ENCODE measurements around the gene PTCD1. TPM values are rescaled to one million over a fixed set of nuclear protein-coding genes. Genes with fewer than 3 reads are reported as not detected.
"Not testable (repeated sequence)": the region's sequence is repeated elsewhere in the genome, so short reads cannot be mapped to it uniquely, and the experiment has no call there.

Gene PTCD1
- total RNA-seq, 2 donors from 2014 or later: 5.2 to 6.0 TPM

- intact Hi-C loops (cut with DNase I, micrococcal nuclease): no loop called here
- ATAC-seq: no peak
- DNase-seq: no peak
Observed at GRCh38 chr7:99395616-99396327, 42.8 kb downstream of the PTCD1 start.

GRCh38 chr7:99394188-99394502 lies 44.5 kb downstream of the PTCD1 start:
- ATAC-seq (no peak), DNase-seq (no peak)
- intact Hi-C loops (cut with DNase I, micrococcal nuclease): no loop called here

- DNase-seq (no peak), ATAC-seq (peak; percentile 50)
- intact Hi-C loops (cut with DNase I, micrococcal nuclease): no loop called here
Observed at GRCh38 chr7:99393355-99394187, 45.0 kb downstream of the PTCD1 start.

GRCh38 chr7:99392659-99393354 lies 45.8 kb downstream of the PTCD1 start:
- intact Hi-C loops (cut with DNase I, micrococcal nuclease): no loop called here
- DNase-seq (peak; percentile 90 to 93), ATAC-seq (peak; percentile 89)

GRCh38 chr7:99392046-99392445 lies 46.6 kb downstream of the PTCD1 start:
- intact Hi-C loops (cut with DNase I, micrococcal nuclease): no loop called here
- DNase-seq: peak; percentile 40 to 64
- ATAC-seq: peak; percentile 53

GRCh38 chr7:99390941-99391602 lies 47.5 kb downstream of the PTCD1 start:
- no peak for ATAC-seq
- intact Hi-C loops (cut with DNase I, micrococcal nuclease): no loop called here
- no peak for DNase-seq

GRCh38 chr7:99389772-99390171 lies 48.8 kb downstream of the PTCD1 start:
- DNase-seq (no peak), ATAC-seq (no peak)
- intact Hi-C loops (cut with DNase I, micrococcal nuclease): no loop called here

- intact Hi-C loops (cut with DNase I, micrococcal nuclease): no loop called here
- DNase-seq: no peak
- no peak for ATAC-seq
Observed at GRCh38 chr7:99387912-99388311, 50.7 kb downstream of the PTCD1 start.

GRCh38 chr7:99387239-99387635 lies 51.4 kb downstream of the PTCD1 start:
- ATAC-seq; intact Hi-C loops (cut with DNase I, micrococcal nuclease); DNase-seq: not testable (repeated sequence)

GRCh38 chr7:99386584-99387238 lies 51.9 kb downstream of the PTCD1 start:
- DNase-seq (no peak), ATAC-seq (peak; percentile 54)

GRCh38 chr7:99385564-99385963 lies 53.0 kb downstream of the PTCD1 start:
- intact Hi-C loops (cut with DNase I, micrococcal nuclease): no loop called here
- ATAC-seq: no peak
- DNase-seq: no peak

More at GRCh38 chr7:99386584-99387238, 51.9 kb downstream of the PTCD1 start:
- intact Hi-C loops (cut with DNase I, micrococcal nuclease): no loop called here

GRCh38 chr7:99384523-99384922 lies 54.1 kb downstream of the PTCD1 start:
- DNase-seq (no peak), ATAC-seq (no peak)
- intact Hi-C loops (cut with DNase I, micrococcal nuclease): no loop called here

GRCh38 chr7:99383791-99384370 lies 54.7 kb downstream of the PTCD1 start:
- ATAC-seq (no peak), DNase-seq (no peak)

GRCh38 chr7:99383203-99383602 lies 55.4 kb downstream of the PTCD1 start:
- intact Hi-C loops (cut with DNase I, micrococcal nuclease): no loop called here
- ATAC-seq (no peak), DNase-seq (no peak)

More at GRCh38 chr7:99383791-99384370, 54.7 kb downstream of the PTCD1 start:
- intact Hi-C loops (cut with DNase I, micrococcal nuclease): no loop called here

GRCh38 chr7:99381664-99382075 lies 56.9 kb downstream of the PTCD1 start:
- intact Hi-C loops (cut with DNase I, micrococcal nuclease): no loop called here
- ATAC-seq (no peak), DNase-seq (no peak)

GRCh38 chr7:99380823-99381663 lies 57.6 kb downstream of the PTCD1 start:
- peak; percentile 55 to 57 for DNase-seq
- intact Hi-C loops (cut with DNase I, micrococcal nuclease): no loop called here
- ATAC-seq: peak; percentile 10

GRCh38 chr7:99380032-99380822 lies 58.4 kb downstream of the PTCD1 start:
- peak in 1 of 2 donors; percentile 56 for DNase-seq
- no peak for ATAC-seq
- intact Hi-C loops (cut with DNase I, micrococcal nuclease): no loop called here
